Stimulated activated CD4-positive, alpha-beta T cell treated with anti-CD3 and anti-CD28 coated beads, TNF-alpha, amount 100 ng/mL, for 4 hours (primary cell): ENCODE results near the gene NAA60.
"Not testable (repeated sequence)": the region's sequence is repeated elsewhere in the genome, so short reads cannot be mapped to it uniquely, and the experiment has no call there.

Experiments used
- DNase-seq, 3 experiments: peaks; one replicate each; pipeline ENCODE4 v3.0.0-alpha.2; 2020; ENCODE audit warnings: low read depth in 3 of 3

Gene NAA60

DNA sequence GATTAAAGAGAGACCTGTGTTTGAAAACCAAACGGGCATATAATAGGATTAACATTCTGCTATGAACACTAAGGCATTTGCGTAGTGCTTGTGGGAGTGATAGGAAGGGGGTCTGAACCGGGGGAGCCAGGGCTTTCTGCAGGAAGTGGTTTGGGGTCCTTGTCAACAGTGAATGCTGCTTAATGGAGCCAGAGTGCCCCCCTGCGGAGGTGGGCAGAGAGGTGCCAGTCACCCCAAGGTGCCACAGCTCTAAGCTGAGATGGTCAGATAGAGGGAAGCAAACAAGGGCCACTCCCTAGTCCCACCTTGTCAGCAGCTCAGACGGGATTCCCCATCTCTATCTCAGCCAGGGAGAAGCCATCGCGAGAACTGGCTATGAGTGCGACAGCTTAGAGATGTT lies 17.7 kb downstream of the NAA60 start:
- DNase-seq: peak in 1 of 3 experiments; percentile 25

DNA sequence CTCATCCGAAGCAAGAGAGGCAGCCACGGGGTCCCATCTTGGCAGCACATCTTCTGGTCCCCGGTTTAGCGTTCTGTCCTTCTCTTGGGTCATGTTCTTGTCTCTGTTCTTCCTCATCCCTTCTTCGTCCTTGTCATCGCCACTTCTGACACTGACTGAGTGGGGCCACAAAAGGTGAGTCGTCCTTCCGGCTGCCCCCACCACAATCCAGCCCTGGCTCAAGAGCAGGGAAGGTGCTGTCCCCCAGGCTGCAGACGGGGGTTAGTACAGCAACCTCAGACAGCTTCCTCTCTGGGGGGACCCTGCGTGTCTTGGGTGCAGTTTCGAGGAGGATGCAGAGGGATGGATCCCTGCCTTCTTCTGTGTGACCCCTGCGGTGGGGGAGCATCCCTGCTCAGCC lies 21.8 kb downstream of the NAA60 start:
- DNase-seq: no peak

DNA sequence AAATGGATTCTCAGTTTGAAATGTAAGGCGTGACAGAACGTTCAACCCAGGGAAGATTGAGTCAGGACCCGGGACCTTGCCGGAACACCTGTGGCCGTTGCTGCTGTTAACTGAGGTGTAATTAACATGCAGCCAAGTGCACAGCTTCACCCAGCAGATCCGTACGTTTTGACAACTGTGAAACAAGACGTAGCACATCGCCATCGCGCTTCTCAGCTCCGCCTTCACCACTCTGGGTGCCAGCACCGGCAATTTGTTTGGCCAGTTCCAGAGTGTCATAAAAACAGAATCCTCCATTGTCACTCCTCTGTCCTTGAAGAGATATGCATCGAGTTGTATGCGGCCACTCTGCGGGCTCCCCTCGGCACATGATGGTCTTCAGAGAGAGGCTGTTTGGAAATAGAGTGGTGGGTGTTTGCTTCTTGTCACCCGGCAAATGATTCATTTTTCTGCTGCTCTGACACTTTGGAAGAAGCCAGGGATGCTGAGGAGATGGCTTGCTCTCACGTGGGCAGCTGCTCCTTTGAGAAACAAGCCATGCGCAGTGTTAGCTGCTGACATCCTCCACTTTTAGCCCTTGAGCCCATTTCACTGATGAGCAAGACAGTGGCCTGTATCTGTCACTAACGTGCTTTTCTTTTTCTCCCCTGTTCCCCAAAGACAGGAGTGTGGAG lies 22.6 kb downstream of the NAA60 start:
- DNase-seq: no peak

DNA sequence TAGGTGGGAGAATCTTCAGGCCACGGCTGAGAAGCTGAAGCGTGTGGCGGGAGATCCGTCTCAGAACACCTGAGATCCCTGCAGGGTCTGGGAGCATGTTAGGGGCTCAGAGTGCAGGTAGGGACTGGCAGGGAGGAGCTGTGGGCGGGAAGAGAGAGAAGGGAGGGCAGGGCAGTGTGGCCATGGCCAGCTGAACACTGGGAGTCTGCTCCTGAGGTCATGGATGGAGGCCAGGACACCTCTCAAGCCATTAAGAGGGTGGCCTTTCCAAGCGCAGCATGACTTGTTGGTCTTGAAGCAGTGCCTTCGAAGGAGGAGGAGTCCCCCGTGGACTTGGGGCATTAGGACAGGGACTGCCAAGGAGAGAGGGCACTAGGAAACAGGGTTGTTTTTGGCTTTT lies 23.7 kb downstream of the NAA60 start:
- no peak for DNase-seq

DNA sequence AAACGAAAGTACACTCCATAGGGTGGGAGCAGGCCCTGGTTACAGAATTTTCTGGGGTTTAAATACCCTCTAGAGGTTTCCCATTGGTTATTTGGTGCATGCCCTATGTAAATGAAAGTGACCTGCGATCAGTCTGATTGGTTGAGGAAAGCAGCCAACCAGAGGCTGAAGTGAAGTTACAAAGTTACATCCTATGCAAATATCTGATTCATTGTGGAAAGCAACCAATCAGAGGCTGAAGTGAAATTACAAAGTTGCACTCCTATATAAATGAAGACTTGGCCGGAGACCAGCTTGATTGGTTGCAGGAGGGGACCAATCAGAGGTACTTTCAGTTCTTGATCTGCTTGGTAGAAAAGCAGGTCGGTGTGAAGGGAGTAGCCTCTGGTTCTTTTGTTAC lies 24.4 kb downstream of the NAA60 start:
- DNase-seq: no peak

DNA sequence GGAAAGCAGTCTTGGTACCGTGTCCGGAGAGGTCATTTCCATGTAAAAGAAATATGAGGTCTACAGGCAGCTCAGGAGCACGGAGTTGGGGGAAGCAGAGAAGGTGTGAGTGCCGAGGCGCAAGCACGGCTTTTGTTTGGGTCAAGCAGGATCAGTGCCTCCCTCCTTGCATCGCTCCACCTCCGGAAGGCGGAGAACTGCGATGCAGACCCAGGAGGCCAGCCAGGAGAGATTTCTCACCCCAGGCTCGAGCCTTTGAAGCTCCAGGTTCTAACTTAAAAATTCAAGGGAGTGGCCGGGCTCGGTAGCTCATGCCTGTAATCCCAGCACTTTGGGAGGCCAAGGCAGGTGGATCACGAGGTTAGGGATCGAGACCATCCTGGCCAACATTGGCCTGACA lies 25.0 kb downstream of the NAA60 start:
- no peak for DNase-seq

DNA sequence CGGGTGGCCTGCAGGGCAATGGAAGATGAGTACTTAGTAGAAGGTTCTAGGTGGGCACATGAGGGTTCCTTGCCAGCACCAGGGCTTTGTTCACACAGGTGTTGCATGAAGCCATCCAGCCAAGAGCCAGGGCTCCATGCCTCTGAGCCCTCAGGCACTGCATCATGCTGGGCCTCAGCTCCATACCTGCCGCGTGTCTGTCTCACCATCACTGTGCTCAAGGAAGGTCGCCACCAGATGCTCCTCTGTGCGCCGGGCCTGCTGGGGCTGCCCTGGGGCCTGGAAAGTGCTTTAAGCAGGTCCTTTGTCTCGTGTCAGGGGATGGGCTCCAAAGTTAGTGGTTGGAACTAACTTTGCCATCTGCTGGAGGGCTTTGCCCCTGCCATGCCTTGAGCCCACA lies 26.3 kb downstream of the NAA60 start:
- DNase-seq: no peak

DNA sequence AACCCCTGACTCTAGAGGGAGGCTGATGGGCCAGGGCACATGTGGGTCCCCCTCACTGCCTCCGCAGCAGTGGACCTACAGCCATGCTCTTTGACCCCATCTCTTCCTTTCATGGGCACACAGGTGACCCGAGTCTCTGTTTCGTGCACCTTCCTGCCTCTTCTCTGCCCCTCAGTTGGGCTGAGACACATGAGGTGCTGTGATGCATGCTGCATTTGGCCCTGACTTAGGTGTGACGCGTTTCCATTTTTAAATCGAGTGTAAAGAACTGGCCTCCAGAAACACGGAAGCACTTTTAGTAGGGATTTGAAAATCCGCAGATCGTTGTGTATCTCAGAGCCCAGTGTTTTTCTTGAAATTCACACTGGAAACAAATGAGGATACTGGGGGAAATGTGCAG lies 27.2 kb downstream of the NAA60 start:
- DNase-seq: no peak

DNA sequence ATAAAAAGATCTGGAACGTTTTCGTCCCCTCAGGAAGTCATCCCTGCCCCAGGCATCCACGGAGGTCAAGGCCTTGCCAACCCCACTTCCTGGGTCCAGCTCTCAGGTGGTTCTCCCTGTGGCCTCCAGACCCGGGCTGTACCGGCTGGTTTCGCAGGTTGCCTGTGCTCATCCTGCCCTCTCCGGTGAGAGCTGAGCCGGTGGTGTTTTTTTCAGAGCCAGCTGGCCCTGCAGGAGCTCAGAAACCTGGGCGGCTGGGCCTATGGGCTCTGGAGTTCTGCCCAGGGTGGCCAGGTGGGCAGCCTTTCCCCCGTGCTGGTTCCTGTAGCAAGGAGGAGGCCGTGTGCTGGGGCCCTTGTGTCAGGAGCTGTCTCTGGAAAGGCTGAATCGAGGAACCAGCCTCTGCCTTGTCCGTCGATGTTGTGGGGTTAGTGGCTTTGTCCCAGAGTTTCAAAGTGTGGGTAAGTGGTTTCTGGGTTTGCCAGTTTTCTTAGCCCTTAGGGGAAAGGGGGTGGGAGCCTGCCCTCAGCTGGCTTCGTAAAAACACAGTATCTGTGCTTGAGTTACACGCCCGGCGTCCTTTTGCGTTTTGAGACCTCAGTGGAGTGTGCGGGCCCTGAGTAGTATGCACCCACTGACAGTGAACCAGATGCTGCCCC lies 28.2 kb downstream of the NAA60 start:
- DNase-seq: no peak

DNA sequence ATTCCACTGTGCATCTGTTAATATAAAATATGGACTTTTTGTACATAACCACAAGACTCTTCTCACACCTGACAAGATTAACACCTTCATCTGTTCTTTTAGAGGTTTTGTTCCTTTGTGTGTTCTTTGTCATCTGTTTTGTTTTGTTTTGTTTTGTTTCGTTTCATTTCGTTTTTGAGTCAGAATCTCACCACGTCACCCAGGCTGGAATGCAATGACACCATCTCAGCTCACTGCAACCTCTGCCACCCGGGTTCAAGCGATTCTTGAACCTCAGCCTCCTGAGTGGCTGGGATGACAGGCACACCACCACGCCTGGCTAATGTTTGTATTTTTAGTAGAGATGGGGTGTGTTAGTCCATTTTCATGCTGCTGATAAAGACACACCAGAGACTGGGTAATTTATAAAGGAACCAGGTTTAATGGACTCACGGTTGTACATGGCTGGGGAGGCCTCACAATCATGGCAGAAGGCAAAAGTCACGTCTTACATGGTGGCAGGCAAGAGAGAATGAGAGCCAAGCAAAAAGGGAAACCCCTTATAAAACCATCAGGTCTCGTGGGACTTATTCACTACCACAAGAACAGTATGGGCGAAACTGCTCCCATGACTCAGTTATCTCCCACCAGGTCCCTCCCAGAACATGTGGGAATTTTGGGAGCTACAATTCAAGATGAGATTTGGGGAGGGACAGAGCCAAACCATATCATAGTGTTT lies 29.6 kb downstream of the NAA60 start:
- no peak for DNase-seq

DNA sequence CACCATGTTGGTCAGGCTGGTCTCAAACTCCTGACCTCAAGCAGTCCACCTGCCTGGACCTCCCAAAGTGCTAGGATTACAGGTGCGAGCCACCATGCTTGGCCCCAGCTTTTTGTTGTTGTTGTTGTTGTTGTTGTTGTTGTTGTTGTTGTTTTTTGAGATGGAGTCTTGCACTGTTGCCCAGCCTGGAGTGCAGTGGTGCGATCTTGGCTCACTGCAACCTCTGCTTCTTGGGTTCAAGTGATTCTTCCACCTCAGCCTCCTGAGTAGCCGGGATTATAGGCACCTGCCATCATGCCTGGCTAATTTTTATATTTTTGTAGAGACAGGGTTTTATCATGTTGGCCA lies 30.1 kb downstream of the NAA60 start:
- DNase-seq: not testable (repeated sequence)

DNA sequence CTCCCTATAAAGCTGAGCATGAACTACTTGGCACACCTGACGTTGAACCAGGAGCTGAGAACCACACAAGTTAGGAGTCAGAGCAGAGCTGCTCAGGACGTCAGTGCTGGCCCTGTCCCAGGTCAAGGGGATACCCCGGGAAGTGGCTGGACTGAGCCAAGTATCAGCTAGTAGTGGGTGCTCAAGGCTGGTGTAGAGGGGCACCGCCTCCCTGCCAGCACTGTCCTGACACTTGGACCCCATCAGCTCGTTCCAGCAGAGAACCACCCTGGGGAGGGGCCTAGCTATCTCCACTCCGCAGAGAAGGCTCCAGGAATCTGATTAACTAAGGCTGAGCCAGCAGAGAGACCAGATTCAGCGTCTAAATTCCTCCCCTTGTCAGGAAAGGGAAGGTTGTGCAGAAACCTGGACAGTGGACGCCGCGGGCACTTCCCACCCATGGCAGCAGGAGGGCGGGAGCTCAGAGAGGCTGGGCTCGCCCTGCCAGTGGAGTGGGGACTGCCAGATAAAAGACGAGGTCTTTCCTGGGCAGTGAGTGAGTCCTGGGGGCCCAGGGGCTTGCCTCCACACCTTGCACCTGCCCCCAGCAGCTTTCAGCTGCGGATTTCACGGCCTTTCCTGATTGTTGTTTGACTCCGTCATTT lies 30.8 kb downstream of the NAA60 start:
- no peak for DNase-seq

DNA sequence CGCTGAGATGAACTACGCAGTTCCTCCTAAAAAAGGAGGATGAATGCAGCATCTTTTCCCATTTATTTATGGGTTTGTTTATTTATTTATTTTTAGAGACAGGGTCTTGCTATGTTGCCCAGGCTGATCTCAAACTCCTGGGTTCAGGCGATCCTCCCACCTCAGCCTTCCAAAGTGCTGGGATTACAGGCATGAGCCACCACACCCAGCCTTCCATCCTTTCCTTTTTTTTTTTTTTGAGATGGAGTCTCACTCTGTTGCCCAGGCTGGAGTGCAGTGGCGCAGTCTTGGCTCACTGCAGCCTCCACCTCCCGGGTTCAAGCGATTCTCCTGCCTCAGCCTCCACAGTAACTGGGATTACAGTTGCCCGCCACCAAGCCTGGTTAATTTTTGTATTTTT lies 31.4 kb downstream of the NAA60 start:
- DNase-seq: not testable (repeated sequence)

DNA sequence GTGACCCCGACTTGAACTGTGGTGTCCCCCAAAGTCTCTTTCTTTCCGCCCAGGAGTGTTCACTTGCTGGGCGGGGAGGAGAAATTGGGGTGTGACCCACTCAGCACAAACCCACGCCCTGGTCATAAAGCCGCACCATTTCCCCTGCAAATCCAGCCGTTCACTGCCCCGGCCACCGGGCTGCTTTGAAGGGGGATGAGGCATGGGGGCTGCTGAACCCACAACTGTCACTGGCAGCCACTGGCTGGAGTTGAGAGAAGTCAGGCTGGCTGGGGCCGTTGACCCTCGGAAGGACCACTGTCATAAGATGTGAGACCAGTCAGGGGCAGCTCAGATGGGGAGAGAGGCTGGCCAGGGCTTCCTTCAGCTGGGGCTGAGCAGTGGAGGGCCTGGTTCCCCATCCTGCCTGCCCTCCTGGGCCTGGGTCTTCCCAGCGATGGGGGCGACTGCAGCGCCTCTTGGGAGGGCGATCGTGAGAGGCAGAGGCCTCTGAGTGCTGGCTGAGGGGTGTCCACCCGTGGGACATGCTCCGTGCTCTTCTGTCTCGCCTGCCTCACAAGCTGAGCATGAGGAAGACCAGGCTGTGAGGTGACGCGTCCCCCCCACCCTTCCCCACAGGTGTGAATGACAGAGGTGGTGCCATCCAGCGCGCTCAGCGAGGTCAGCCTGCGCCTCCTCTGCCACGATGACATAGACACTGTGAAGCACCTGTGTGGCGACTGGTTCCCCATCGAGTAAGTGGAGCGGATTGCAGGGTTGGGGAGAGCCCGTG lies 32.3 kb downstream of the NAA60 start:
- DNase-seq: no peak

DNA sequence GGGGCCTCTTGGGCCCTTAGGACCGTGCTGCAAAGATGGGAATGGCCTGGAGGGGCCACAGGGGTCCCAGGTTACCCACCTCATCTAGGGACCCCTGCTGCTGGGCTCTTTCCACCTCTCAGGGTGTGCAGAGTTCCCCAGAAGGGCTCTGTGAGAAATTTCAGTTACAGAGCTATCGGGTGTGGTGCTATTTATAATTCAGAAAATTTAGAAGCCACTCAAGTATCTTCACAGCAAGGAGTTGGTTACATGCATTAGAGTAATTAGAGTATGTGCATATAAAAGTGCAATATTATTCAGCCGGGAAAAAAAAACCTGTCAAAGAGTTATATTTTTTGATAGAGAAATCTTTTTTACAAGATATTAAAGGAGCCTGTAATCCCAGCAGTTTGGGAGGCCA lies 32.9 kb downstream of the NAA60 start:
- no peak for DNase-seq

DNA sequence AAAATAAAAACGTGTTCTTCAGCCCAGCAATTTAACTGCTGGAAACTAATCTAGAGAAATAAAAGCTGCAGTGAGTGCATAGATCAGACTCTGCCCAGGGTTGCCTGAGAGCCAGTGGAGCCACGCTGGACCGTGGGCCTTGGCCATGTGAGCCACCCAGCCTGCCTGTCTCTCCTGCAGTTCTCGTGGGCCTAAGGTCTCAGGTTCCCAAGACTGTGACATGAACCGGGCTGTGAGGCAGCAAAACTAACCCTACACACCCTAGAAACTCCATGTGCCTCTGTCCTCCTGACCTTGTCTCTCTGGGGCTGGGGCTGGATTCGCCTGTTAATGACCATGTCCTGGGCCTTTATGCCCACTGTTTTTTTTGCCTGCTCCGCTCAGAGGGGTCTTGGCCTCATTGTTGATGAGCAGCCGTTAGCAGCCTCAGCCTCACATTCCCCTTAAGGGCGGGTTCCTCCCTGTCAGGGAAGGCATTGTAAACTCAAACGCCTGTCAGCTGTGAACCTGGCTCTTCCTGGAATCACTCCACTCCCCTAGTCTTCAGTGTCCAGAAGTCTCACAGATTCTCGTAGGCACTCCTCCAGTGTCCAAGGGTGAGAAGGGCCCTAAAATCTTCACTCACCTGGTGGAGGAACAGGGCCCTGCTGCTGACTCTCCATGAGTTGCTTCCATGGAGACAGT lies 34.9 kb downstream of the NAA60 start:
- no peak for DNase-seq

DNA sequence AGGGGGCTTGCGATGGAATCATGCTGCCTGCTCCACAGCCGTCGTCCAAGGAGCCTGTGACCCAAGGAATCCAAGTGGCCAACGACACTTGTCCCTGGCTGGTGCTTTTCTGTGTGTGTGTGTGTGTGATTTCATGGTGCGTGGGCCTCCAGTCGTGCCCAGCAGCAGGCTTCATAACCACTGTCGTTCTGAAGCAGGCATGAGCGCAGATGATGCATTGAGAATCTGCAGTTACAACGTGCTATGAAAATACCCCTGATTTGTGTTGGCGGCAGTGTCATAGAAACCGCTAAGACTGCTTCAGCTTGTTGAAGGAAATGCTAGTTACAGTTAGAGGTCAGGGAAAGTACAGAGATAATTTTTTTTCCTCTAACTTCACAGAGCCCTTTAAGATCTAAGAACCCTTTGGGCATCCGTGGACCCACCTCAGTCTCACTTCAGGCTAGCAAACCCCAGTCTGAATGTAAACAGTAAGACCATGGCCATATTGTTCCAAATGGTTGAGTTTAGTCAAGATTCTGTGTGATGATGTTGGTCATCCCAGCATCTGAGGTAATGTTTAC lies 36.3 kb downstream of the NAA60 start:
- no peak for DNase-seq

DNA sequence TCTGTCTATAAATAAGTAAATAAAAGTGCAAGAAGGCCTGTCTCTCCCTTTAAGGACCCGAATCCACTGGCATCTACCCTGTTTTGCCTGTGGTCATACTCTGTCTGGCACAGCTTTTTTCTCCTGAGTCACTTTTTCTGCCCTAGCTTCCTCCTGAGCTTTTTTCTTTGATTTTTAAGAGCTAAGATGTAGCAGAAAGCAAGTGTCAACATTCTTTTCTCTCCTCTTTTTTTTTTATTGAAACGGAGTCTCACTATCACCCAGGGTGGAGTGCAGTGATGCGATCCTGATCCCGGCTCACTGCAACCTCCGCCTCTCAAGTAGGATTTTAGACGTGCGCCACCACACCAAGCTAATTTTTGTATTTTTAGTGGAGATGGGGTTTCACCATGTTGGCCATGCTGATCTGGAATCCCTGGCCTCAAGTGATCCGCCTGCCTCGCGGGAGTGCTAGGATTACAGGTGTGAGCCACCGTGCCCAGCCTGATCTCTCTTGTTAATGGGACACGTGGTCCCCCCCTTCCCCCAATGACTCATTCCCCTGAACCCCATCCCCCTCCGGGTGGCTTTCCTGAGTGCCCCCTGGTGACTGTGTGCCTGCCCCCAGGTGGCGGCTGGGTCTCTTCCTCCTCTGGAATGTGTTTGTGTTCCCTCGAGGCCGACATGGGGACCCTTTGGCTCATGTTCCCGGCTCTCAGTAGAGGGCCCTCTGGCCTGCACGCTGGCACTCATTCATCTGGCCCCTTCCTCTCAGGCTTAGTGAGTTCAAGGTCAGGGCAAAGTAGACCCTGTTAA lies 37.6 kb downstream of the NAA60 start:
- DNase-seq: no peak

DNA sequence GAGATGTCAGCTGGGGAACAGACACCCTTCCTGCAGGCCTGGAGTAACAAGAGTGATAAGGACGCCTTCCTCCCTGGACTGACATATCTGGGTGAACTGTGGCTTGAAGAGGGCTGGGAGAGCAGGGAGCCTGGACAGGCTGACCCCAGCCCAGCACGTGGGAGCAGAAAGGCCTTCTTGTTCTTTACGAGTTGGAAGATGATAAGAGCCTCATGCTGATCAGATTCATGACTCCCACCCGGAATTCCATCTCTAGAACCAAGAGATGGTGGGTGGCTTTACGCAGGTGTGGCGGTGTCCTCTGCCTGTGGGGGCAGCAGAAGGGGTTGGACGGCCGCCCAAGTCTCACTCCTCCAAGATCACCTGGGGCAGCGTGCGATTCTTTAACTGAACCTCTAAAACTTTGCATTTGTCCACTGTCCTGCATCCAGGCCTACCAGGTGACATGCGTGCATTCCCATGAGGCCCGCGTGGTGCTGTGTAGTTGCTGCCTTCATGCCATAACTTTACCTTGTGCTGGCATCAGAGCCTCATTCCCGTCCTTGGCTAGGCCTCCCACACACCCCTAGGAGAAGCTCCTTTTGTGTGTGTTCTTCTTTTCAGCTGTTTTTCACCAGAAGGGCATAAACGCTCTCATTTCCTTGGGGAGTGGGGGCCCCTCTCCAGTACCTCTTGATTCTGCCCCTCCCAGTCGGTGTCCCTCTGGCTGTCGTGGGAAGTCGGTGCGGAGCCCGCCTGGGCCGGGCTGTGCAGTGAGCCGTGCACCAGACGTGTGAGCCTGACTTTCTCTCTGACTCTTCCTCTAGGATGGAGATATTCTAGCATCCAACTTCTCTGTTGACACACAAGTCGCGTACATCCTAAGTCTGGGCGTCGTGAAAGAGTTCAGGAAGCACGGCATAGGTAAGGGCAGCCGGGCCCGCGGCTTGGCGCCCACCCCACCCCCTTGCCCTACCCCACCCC lies 38.5 kb downstream of the NAA60 start:
- no peak for DNase-seq
